ENCODE results near the gene CNN1.
"Not testable (repeated sequence)": the region's sequence is repeated elsewhere in the genome, so short reads cannot be mapped to it uniquely, and the experiment has no call there.

Gene CNN1

DNA sequence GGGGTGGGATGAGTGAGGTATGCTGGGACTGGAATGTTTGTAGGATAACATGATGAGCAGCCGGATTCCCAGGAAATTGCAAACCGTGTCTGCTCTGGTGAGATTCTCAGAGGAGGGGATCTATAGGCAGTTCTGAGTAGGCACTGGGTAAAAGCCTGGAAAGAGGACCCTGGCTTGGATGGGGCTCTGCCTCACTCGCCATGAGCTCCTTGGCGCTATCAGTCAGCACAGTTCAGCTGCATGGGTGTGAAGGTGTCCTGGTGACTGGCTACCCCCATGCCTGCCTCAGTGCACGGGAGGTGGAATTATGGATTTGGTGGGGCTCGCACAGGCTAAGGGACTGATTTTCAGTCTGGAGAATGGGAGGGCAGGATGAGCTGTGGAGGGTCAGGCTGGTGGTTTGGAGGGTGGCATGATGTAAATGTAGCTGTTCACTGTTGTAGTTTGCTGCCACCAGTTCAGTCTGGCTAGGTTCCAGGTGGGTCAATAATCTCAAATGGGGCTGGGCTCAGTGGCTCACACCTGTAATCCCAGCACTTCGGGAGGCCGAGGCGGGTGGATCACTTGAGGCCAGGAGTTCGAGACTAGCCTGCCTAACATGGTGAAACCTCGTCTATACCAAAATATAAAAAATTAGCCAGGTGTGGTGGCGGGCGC lies 49.5 kb downstream of the CNN1 start:
- no peak overlapping the region for H3K4me3 Mint-ChIP-seq
- H3K9me3 Mint-ChIP-seq, result no peaks in the 10 kb centered on the region
- no peak for DNase-seq (ENCODE audit: low spot score)
- no peaks in the 10 kb centered on the region for H3K36me3 Mint-ChIP-seq (ENCODE audit: low read depth)
- peak overlapping the region; percentile 42 for H3K27ac Mint-ChIP-seq
- no peaks in the 10 kb centered on the region for H3K27me3 Mint-ChIP-seq (ENCODE audit: low read depth)
- H3K4me1 Mint-ChIP-seq (ENCODE audit: low read depth), result peaks cover 9% of the 10 kb centered on the region

GRCh38 chr19:11594084-11594483 lies 55.4 kb downstream of the CNN1 start:
- Mint-ChIP-seq H3K4me1 (ENCODE audit: low read depth) (peaks cover 12% of the 10 kb centered on the region), H3K27me3 (ENCODE audit: low read depth) (no peaks in the 10 kb centered on the region), H3K4me3 (no peak overlapping the region), H3K27ac (no peak overlapping the region), H3K9me3 (no peaks in the 10 kb centered on the region), H3K36me3 (ENCODE audit: low read depth) (peaks cover 2% of the 10 kb centered on the region)
- DNase-seq (ENCODE audit: low spot score), result no peak

DNA sequence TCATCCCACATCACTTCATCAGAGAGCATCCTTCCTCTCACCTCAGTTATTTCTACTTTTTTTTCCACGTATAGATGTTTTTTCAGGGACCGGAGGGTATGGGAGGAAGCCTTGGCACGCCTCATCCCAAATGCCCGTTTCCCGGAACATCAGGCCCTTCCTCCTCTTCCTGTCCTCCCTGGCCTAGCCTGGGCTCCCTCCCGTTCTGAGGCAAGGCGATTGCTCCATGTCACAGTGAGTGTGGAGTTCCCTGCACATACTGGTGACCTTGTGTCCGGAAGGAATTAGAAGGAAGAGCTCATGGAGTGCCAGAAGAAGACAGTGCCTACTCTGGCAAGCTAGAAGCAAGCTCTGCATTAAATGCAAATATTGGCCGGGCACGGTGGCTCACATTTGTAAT lies 57.5 kb downstream of the CNN1 start:
- Mint-ChIP-seq H3K4me1 (ENCODE audit: low read depth) (peaks cover 12% of the 10 kb centered on the region), H3K27me3 (ENCODE audit: low read depth) (no peaks in the 10 kb centered on the region), H3K9me3 (no peaks in the 10 kb centered on the region), H3K4me3 (no peak overlapping the region), H3K27ac (peak overlapping the region; percentile 26), H3K36me3 (ENCODE audit: low read depth) (peaks cover 15% of the 10 kb centered on the region)
- no peak for DNase-seq (ENCODE audit: low spot score)

DNA sequence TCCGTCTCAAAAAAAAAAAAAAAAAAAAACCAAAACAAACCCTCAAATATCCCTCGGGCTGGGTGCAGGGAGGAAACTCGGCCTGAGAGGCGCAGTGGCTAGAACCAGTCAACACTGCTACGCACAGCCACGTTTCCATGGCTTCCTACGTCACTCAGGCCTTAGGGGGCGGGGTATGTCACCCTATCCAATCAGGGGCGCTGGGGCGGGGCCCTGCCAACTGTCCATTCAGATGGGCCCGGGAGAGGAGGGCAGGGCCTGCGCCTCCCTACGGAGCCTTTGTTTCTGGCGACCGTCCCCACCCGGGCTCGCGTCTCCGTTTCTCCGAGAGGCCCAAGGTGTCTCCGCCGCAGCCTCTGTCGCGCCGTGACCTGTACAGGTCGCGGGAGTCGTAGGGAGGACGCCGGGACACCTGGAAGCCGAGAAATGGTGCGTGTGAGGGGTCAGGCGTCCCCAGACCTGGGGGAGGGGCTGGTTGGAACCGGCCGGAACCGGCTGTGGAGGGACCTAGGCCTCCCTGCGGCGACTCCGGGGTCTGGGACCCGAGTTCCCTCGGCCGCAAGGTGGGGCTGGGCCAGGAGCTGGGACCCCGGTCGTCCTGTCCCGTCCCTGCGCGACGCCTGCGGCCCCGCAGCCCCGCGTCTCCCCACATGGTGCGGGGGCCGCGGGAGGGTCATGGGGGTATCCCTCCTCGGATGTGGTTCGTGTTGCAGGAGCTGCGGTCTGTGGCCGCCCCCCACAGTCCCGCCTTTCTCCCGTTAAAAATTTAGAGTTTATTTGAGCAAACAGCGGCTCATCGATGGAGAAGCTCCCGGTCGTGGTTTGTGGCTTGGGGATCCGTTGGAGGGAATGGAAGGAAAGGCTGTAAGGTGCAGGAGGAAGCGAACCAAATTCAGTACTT lies 58.8 kb downstream of the CNN1 start, which contains the start of gene ZNF627:
TSS of gene ZNF627 (plus strand) at position 282 of the 901 bp plus-strand sequence. CDS start at position 427, 145 bp downstream.
- H3K36me3 Mint-ChIP-seq (ENCODE audit: low read depth), result peaks cover 23% of the 10 kb centered on the region
- no peaks in the 10 kb centered on the region for H3K27me3 Mint-ChIP-seq (ENCODE audit: low read depth)
- peak; percentile 99 for DNase-seq (ENCODE audit: low spot score)
- H3K4me1 Mint-ChIP-seq (ENCODE audit: low read depth), result peaks cover 12% of the 10 kb centered on the region
- peak within 1 kb of the TSS; percentile 86 for H3K27ac Mint-ChIP-seq
- peaks cover 7% of the 10 kb centered on the region for H3K9me3 Mint-ChIP-seq
- H3K4me3 Mint-ChIP-seq, result peak within 1 kb of the TSS; percentile 85

DNA sequence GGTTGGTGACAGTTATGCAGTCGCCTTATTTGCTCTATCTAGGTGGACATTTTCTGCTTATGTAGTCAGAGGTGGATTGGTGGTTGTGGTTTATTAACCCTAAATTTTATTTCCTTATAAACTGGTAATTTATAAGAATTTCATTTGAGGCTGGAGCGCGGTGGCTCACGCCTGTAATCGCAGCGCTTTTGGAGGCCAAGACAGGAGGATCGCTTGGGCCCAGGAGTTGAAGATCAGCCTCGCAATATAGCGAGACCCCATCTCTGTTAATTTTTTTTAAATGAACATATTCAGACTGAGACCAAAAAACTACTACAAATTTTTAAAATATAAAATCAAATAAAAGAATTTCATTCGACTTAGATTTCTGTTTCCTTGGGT lies 59.4 kb downstream of the CNN1 start:
- Mint-ChIP-seq H3K9me3 (peaks cover 12% of the 10 kb centered on the region), H3K4me3 (peak overlapping the region; percentile 85), H3K36me3 (ENCODE audit: low read depth) (peaks cover 29% of the 10 kb centered on the region), H3K27me3 (ENCODE audit: low read depth) (no peaks in the 10 kb centered on the region), H3K27ac (peak overlapping the region; percentile 86), H3K4me1 (ENCODE audit: low read depth) (peaks cover 12% of the 10 kb centered on the region)
- DNase-seq (ENCODE audit: low spot score), result no peak

- Mint-ChIP-seq H3K4me3 (peak overlapping the region; percentile 48), H3K9me3 (peaks cover 13% of the 10 kb centered on the region), H3K36me3 (ENCODE audit: low read depth) (peaks cover 31% of the 10 kb centered on the region), H3K4me1 (ENCODE audit: low read depth) (peaks cover 12% of the 10 kb centered on the region), H3K27ac (no peak overlapping the region), H3K27me3 (ENCODE audit: low read depth) (no peaks in the 10 kb centered on the region)
- no peak for DNase-seq (ENCODE audit: low spot score)
These were observed 60.1 kb downstream of the CNN1 start for GRCh38 chr19:11598746-11599145.

- H3K4me3 Mint-ChIP-seq; H3K27me3 Mint-ChIP-seq (ENCODE audit: low read depth); H3K27ac Mint-ChIP-seq; DNase-seq (ENCODE audit: low spot score): not testable (repeated sequence)
- Mint-ChIP-seq H3K36me3 (ENCODE audit: low read depth) (peaks cover 40% of the 10 kb centered on the region), H3K4me1 (ENCODE audit: low read depth) (peaks cover 12% of the 10 kb centered on the region), H3K9me3 (peaks cover 17% of the 10 kb centered on the region)
These were observed 61.1 kb downstream of the CNN1 start for GRCh38 chr19:11599704-11600103.
